IPS-18c (cell line): Measurements from ENCODE around the gene SLC7A1.

Experiments used
- H3K4me3 ChIP-seq: 2 replicates; pipeline ENCODE4 v1.7.0; 2013; ENCODE audit warnings: low read depth, mild to moderate bottlenecking, low read length, moderate library complexity; ENCODE audit not compliant: insufficient read depth
- H3K9me3 ChIP-seq: one replicate; pipeline ENCODE4 v1.6.1; 2013; ENCODE audit warnings: mild to moderate bottlenecking, low read length, moderate library complexity; ENCODE audit not compliant: control insufficient read depth, insufficient read depth

Gene SLC7A1

DNA sequence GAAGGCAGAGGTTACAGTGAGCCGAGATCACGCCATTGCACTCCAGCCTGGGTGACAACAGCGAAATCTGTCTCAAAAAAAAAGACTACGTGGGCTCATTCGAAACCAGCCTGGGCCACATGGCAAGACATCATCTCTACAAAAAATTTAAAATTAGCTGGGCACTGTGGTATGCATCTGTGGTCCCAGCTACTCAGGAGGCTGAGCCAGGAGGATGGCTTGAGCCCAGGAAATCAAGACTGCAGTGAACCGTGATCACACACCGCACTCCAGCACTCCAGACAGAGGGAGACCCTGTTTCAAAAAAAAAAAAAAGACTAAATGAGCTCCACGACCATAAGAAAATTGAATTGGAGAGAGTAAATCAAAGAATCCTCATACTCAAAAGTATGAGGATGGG lies 53.1 kb downstream of the SLC7A1 start:
- H3K9me3 ChIP-seq: no peaks in the 10 kb centered on the region
- no peak overlapping the region for H3K4me3 ChIP-seq

DNA sequence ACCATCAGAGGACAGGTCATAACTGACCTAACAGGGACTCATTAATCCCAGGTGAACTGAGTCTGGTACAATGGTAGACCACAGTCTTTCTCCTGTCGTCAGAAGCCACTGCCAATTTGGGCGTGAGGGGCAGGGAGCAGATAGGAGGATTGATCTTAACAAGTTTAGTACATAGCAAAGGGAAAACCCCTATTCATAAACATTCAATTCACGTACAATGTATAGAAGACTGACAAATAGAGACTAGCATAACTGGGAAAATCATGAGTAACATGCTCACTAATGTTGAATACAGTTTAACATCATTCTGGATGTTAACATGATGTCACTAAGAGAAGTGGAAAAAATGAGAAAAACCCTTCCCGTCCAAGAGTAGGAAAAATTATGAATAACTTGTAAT lies 54.1 kb downstream of the SLC7A1 start:
- Histone ChIP-seq H3K9me3 (no peaks in the 10 kb centered on the region), H3K4me3 (no peak overlapping the region)

DNA sequence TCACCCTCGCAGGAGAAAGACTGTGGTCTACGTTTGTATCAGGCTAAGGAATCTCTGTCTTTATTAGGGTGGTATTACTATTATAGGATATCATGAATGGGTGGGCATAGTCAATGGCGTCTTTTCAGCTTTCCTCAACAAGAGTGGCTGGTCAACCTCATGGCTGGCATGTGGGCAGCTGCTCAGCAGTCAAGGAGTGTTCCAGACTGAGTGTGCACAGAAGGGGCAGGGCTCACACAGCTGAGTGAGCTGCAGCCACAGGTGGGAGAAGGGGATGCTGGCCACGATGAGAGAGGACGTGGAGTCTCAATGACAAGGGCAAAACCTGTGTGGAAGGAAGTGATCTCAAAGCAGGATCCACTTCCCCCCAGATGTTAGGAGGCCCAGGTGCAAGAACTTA lies 54.7 kb downstream of the SLC7A1 start:
- Histone ChIP-seq H3K4me3 (no peak overlapping the region), H3K9me3 (no peaks in the 10 kb centered on the region)

DNA sequence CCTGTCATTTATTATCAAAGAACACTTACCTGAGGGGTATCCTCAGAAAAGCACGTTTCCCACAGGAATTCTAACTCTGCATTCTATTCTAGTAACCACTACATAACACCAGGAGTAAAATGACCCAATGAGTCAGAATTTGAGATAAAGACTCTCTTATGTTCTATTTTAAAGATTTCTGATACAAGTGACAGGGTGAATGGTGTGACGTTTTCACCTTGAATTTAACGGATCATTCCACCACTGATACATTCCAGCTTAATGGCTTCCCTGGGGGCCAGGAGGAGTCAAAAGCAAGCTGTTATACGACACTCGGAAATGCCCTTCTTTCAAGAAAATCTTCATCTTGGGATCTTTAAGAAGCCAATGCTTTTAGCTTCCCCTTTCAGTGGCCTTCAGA lies 55.2 kb downstream of the SLC7A1 start:
- Histone ChIP-seq H3K9me3 (no peaks in the 10 kb centered on the region), H3K4me3 (no peak overlapping the region)

DNA sequence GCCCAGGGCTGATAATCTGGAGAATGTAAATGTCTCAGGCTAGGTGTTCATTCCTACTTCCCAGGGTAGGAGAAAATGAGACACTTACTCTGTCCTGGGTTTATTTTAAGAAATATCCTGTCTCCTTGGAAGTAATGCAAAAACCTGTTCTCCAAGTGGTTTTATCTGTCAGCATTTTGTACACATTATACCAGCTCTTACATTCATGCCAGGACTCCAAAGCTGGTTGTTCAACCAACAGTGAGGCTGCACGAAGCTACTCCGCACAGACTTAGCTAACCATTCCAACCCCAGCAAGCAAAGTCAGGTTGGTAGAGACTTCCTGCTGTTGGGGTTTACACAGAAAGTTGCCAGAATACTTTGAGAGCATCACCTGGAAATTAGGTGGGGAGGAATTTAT lies 55.6 kb downstream of the SLC7A1 start:
- H3K4me3 ChIP-seq: no peak overlapping the region
- H3K9me3 ChIP-seq: no peaks in the 10 kb centered on the region

DNA sequence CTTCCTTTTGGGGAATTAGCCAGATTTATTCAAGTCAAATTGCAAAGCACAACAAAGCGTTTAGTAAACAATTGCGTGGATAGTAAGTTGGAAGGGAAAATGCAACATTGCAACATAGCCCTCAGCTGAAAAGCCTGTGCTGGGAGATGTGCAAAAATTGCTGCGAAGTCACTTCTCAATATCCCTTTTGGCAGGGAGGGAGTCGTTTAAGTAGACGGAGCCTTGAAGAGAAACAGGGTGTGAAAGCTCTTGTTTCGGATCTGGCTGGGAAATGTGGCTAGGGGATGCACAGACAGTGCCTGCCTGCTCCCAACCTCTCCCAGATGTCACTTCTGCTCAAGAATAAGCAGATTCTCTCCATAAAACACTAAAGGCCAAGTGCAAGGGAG lies 56.8 kb downstream of the SLC7A1 start:
- Histone ChIP-seq H3K4me3 (no peak overlapping the region), H3K9me3 (no peaks in the 10 kb centered on the region)

DNA sequence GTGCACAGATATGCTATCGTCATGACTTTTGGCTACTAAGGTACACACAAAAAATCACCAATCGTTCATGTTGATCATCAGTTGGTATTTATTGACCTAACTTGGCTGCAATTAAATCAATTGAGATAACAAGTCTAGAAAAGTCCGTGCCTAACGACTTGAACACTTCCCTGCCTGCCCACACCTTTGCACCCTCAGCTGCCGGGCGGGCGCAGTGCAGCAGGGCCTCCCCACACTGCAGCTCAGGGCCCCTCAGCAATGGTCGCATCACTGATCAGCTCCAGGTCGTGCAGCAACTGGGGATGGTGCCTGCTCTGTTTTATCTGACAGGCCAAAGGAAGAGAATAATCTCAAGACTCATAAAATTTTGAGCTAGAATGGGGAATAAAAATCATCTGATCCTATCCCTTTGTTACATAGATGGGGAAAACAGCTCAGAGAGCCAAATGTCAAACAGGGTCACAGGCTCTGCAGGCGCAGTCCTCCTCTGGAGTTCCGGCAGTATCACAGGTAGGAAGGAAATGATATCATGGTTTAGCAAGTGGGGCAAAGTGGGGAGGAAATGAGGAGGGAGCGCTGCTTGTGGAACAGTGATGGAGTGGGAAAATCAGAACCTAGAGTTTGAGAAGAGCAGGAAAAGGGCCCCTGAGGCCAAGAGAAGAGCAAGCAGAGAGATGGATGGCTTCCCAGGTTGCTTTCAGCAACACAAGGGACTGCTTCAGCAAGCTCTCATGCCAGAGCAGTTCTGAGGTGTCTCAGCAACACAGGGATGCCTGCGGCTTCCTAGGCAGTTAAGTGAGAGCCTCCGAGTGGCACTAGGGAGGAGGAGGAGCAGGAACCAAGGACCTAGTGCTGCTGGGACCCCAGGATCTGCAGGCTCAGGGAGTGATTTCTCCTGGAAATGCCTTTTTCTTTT lies 57.5 kb downstream of the SLC7A1 start:
- Histone ChIP-seq H3K4me3 (no peak overlapping the region), H3K9me3 (no peaks in the 10 kb centered on the region)

DNA sequence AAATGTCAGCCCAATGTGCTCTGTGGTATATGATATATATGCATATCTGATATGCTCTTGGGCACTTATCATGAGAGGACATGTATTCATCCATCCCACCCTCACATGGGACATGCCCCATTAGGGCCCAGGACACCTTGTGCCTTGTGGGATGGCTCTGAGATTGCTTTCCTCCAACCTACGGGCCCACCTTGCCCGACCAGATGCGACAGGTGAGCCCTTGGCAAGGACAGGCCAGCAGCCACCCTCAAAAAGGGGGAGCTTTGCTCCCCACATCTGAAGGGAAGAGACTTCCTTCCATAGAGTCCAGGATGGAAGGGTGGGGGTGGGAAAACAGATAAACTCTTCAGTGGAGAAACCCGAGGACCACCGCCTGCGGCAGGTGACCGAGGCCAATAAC lies 58.6 kb downstream of the SLC7A1 start:
- no peak overlapping the region for H3K4me3 ChIP-seq
- no peaks in the 10 kb centered on the region for H3K9me3 ChIP-seq

DNA sequence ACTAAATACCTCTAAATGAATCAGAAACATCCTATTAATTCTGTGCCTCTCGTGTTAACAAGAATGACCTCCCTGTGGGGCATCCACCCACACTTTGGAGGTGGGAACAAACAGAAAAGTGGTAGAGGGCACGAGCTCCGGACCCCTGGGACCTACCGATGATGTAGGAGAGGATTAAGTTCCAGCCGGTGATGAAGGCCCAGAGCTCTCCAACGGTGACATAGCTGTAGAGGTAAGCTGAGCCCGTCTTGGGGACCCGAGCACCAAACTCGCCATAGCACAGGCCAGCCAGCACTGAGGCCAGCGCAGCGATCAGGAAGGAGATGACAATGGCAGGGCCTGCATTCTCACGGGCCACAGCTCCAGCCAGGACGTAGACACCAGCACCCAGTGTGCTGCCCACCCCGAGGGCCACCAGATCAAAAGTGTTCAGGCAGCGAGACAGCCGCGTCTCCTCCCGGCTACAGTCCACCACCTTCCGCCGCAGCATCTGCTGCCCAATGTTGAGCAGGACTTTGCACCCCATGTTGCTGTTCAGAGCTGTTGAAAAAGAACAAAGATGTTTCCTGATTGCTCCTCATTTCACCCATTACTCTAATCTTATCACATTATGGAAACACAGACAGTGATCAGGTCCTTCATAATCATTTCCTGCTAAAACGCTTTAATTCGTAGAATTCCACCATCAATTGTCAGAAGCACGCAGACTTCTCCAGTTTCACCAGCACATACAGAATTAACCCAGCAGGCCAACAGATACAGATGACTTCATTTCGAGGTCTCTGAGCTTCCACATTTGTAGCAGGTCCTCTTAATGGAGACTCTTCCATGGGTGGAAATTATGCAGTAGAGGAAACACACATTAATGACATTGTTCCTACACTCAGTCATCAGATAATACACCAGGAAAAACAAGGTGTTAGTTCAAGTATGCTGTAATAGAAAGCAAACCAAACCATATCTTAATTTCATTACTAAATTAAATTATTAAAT lies 59.5 kb downstream of the SLC7A1 start:
- H3K4me3 ChIP-seq: no peak overlapping the region
- no peaks in the 10 kb centered on the region for H3K9me3 ChIP-seq

DNA sequence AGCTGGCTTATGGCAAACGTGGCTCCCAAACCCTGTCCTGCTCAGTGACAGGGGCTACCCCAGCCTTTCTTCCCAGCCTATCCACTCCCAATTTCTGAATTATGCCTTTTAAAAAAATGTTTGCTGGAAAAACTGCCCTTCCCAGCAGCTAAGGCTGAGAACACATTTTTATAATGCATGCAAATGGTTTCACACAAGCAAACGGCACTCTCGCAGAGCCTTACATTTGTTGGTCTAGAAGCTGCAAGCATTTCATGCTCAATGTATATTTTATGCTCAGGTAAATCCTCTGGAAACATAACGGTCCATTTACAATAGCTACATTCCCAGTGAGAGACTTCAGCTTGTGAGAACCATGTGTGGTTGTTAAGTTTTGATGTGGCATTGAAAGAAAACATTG lies 61.4 kb downstream of the SLC7A1 start:
- H3K9me3 ChIP-seq: no peaks in the 10 kb centered on the region
- no peak overlapping the region for H3K4me3 ChIP-seq

DNA sequence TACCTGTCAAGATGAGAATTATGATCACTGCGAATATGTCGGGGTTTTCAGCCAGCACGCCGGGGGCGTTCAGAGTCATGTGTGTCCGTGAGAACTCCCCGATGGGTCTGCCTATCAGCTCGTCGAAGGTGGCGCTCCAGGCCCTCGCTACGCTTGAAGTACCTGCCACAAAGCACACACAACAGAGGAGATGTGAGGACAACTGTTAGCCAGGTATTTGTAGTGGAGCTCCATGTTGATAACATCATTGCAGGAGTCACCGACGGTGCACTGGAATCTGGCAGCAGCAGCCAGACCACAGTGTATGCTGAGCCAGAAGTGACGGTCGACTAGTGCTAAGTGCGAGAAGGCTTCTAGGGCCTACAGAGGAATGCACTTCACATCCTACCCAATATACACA lies 62.7 kb downstream of the SLC7A1 start:
- H3K9me3 ChIP-seq: no peaks in the 10 kb centered on the region
- no peak overlapping the region for H3K4me3 ChIP-seq

DNA sequence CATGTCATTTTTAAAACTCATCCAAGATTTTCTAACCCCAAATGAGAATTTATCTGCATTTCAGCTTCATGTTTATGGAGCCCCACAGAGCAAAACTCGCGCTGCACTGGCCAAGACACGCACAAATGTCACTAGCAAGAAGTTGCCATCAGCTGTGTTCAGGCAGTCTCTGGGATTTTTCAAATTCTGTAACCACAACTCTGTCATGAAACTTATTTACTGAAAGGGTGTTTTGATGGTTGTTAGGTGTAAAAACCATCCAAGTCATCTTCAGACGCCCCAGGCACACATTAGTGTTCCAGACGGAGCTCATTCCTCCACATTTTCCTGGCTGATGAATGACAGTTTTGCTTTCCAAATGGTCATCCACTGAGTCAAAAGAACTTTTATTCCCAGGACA lies 63.4 kb downstream of the SLC7A1 start:
- Histone ChIP-seq H3K9me3 (no peaks in the 10 kb centered on the region), H3K4me3 (no peak overlapping the region)

DNA sequence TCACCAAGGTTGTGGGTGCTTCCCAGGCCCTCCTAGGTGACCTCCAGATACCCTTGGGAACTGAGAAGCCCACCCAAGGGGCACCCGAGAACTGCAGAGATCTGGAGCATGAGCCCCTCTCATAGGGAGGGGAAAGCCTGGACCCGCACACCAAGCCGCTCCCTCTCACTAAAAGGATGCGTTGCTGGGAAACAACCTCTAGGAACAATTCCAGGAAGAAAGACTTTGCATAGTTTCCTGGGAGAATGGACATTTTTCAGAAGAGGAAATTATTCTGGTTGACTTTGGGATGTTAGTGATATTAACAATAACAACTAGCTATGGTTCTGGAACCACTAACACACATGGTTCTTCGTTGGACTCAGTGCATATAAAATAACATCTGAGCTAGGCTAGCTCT lies 64.6 kb downstream of the SLC7A1 start:
- H3K9me3 ChIP-seq: no peaks in the 10 kb centered on the region
- H3K4me3 ChIP-seq: no peak overlapping the region

DNA sequence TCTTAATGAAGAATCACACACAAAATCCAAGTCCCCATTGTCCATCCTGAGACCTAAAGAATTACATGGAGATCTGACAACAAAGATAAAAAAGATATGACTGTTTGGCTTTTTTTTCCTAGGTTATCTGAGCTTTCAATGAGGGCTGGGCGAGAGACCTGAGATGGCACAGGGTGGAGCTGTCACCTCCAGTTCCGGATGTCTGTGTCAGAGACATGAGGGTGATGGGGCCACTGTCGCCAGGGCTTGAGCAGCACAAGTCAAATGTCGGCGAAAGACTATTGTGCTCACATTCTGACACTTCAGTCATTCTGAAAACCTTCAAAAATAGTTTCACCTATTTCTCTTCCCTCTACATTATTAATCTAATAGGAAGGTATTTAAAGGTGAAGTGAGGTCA lies 65.7 kb downstream of the SLC7A1 start:
- Histone ChIP-seq H3K9me3 (no peaks in the 10 kb centered on the region), H3K4me3 (no peak overlapping the region)

DNA sequence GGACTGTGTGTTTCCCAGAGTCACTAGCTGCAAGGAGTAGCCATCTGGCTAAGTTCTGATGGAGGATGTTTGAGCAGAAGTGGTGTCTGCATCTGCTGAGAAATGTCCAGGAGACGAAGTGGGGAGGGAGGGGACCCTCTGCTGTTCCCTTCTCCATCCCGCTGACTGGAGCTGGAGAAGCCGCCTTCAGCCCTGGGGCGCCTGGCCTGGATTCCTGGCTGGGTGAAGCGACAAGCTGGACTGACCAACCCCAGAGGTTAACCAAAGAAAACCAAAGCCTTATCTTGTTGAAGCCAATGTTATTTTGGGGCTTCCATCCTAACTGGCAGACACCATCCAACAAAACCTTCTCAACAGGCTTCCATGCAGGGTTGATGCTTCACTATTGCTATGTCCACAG lies 67.6 kb downstream of the SLC7A1 start:
- no peaks in the 10 kb centered on the region for H3K9me3 ChIP-seq
- H3K4me3 ChIP-seq: no peak overlapping the region

DNA sequence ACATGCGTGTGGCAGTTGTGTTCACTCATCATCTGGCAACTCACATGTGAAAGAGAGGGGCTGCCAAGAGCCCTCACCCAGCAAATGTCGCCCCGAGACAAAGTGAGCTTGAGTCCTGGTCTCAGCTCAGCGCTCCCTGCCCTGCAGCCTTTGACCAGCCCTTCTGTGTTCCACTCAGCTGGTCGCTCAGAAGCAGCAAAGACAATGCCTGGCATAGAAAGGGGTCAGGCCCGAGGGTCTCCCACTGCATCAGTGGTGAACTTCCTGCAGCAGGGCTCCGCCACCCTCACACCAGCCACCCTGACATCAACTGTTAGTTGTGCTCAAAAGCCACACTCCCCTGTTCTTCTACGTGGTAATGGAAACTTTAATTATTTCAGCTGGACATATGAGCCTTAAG lies 68.0 kb downstream of the SLC7A1 start:
- H3K4me3 ChIP-seq: no peak overlapping the region
- no peaks in the 10 kb centered on the region for H3K9me3 ChIP-seq

DNA sequence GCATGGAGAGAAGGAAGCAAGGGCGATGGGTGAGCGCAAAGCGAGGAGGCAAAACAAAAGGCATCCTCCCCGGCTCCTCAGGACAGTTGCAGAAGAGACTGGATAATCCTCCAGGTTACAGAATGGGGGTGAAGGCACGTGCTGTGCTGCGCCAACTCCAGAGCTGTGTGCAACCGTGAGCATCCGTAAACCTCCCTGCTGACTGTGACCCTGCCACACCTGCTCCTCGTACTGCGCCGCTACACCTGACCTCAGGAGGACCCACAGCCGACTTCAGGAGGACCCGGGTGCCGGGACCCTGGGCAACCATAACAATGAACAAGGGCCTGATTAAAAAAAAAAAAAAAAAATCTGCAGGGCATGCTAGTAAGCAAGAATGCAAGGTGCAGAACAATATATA lies 68.7 kb downstream of the SLC7A1 start:
- Histone ChIP-seq H3K9me3 (no peaks in the 10 kb centered on the region), H3K4me3 (no peak overlapping the region; the same call in 1 of the 2 replicates)

DNA sequence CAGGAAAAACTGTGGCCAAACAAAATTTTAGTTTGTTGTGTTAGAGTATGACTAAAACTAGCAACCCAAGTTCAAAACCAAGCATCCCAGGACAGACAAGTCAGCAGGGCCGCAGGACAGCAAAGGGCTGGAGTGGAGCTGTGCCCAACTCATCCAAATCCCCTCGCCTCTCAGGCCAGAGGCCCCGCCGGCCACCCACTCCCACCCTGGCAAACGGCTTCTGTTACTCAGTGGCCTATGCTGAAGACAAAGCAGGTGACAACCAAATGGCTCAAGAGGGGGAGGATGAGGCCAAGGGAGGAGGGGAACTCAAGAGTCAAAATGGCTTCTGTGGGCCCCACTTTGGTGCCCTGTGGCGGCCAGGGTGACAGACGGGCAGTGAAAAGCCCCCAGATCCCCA lies 69.7 kb downstream of the SLC7A1 start:
- no peak overlapping the region for H3K4me3 ChIP-seq
- H3K9me3 ChIP-seq: no peaks in the 10 kb centered on the region
